GM12878 (cell line): Measurements from ENCODE around the gene THADA. TPM values are rescaled to one million over a fixed set of nuclear protein-coding genes. Genes with fewer than 3 reads are reported as not detected.

ENCODE experiments used
- ATAC-seq: fragments of 200-7000 bp; cut with Tn5 transposase; 3 replicates; pipeline ENCODE4 v1.9.1; 2020; ENCODE audit warnings: mild to moderate bottlenecking, moderate library complexity
- BruUV-seq: library from RNA; stranded (reverse); fragments of 400-500 nt; replicated peaks from 2 replicates; lab custom pipeline; 2021; lab: Mats Ljungman, UMichigan
- CTCF ChIA-PET: fragments of 300-600 bp; sonication (Branson Sonifier 250); formaldehyde crosslinking; extraction: SDS; loops from one replicate; lab custom pipeline; 2021; ENCODE audit warnings: inconsistent platforms; lab: Yijun Ruan, JAX
- POLR2A ChIA-PET: fragments of 350-600 bp; formaldehyde crosslinking; extraction: SDS; loops from one replicate; lab custom pipeline; 2021; ENCODE audit warnings: inconsistent platforms; lab: Charles Lee
- RAD21 ChIA-PET: fragments of 300-600 bp; sonication (Branson Sonifier 250); formaldehyde crosslinking; loops from one replicate; lab custom pipeline; 2023; ENCODE audit warnings: antibody characterized with exemption; ENCODE audit not compliant: unreplicated experiment; lab: Charles Lee
- SMC1A ChIA-PET: fragments of 300-600 bp; sonication (Branson Sonifier 250); formaldehyde crosslinking; loops from one replicate; lab custom pipeline; 2023; ENCODE audit not compliant: unreplicated experiment, uncharacterized antibody; lab: Charles Lee
- DNase-seq: peaks from one replicate; pipeline ENCODE4 v3.0.0-alpha.2; 2011; ENCODE audit warnings: low read depth, low spot score
- FAIRE-seq: peaks from 3 replicates; lab custom pipeline; 2011; peaks lifted over from hg19 to GRCh38; lab: Jason Lieb, UNC
- H2AFZ ChIP-seq: 2 replicates; pipeline ENCODE4 v1.6.0; 2011; ENCODE audit warnings: low read depth, low read length, control low read depth; ENCODE audit not compliant: control insufficient read depth
- H3K27ac ChIP-seq: 2 replicates; pipeline ENCODE4 v1.5.1; 2011; ENCODE audit warnings: control low read depth; ENCODE audit not compliant: control insufficient read depth, insufficient read depth
- H3K27me3 ChIP-seq, 2 experiments: replicated peaks in 1 of 2; 2 replicates each; pipeline versions ENCODE4 v1.6.0 to v1.6.1; 2011; ENCODE audit warnings: low read length in 1 of 2; ENCODE audit not compliant: control insufficient read depth in 2 of 2, insufficient read depth in 2 of 2
- H3K36me3 ChIP-seq, 2 experiments: 2 replicates each; pipeline ENCODE4 v1.5.1; 2011; ENCODE audit warnings: low read length in 1 of 2; ENCODE audit not compliant: control insufficient read depth in 2 of 2, insufficient read depth in 2 of 2
- H3K4me1 ChIP-seq: 2 replicates; pipeline ENCODE4 v1.6.1; 2011; ENCODE audit warnings: mild to moderate bottlenecking, low read length, moderate library complexity, mixed read lengths; ENCODE audit not compliant: control insufficient read depth, insufficient read depth
- H3K4me2 ChIP-seq: 2 replicates; pipeline ENCODE4 v1.6.0; 2011; ENCODE audit warnings: control low read depth; ENCODE audit not compliant: control insufficient read depth, insufficient read depth
- H3K4me3 ChIP-seq: fragments of 200-600 bp; sonication (generic); 2 replicates; pipeline ENCODE4 v1.5.1; 2016
- H3K79me2 ChIP-seq: 2 replicates; pipeline ENCODE4 v1.6.0; 2011; ENCODE audit warnings: low read length; ENCODE audit not compliant: control insufficient read depth, insufficient read depth
- H3K9ac ChIP-seq: 2 replicates; pipeline ENCODE4 v1.8.0; 2011; ENCODE audit warnings: low read length, control low read depth, mixed read lengths; ENCODE audit not compliant: control insufficient read depth, insufficient read depth
- H3K9me3 ChIP-seq: replicated peaks from 3 replicates; pipeline ENCODE4 v1.5.1; 2011; ENCODE audit warnings: mild to moderate bottlenecking, low read length; ENCODE audit not compliant: control insufficient read depth, insufficient read depth
- H4K20me1 ChIP-seq: 2 replicates; pipeline ENCODE4 v1.6.0; 2011; ENCODE audit not compliant: control insufficient read depth, insufficient read depth
- BCL3 ChIP-seq: IDR thresholded peaks from 2 replicates; pipeline ENCODE4 v1.6.1; 2011; ENCODE audit warnings: borderline replicate concordance, low read depth, mild to moderate bottlenecking, moderate library complexity, low read length; ENCODE audit not compliant: insufficient read depth, poor library complexity, severe bottlenecking
- FOXM1 ChIP-seq: IDR thresholded peaks from 2 replicates; pipeline ENCODE4 v1.6.1; 2012; ENCODE audit warnings: low read depth, mild to moderate bottlenecking, inconsistent platforms, low read length, moderate library complexity
- IRF3 ChIP-seq: fragments of 450-650 bp; IDR thresholded peaks from 2 replicates; pipeline ENCODE4 v1.6.1; 2014; ENCODE audit warnings: mild to moderate bottlenecking
- JUNB ChIP-seq: IDR thresholded peaks from 2 replicates; pipeline ENCODE4 v1.6.1; 2016; ENCODE audit warnings: antibody characterized with exemption, mild to moderate bottlenecking
- NFIC ChIP-seq: IDR thresholded peaks from 2 replicates; pipeline ENCODE4 v1.6.1; 2012; ENCODE audit warnings: low read depth, mild to moderate bottlenecking, inconsistent platforms, low read length, moderate library complexity
- STAT1 ChIP-seq: fragments of 450-650 bp; conservative IDR thresholded peaks from 2 replicates; pipeline ENCODE4 v1.6.1; 2014; ENCODE audit warnings: antibody characterized with exemption, mild to moderate bottlenecking
- WGBS: methylation state at CpG from one replicate; pipeline ENCODE4 v1.1.6; 2016; ENCODE audit warnings: low lambda C conversion rate; ENCODE audit not compliant: insufficient replicate concordance, insufficient coverage; ENCODE audit errors: missing lambda C conversion rate; 5-methylcytosine and 5-hydroxymethylcytosine counted together
- in situ Hi-C: fragments of 300-500 bp; cut with MboI; formaldehyde crosslinking; loops from 9 replicates; pipeline ENCODE4 v1.14.3; 2018; ENCODE audit warnings: mixed read lengths
- intact Hi-C: fragments of 100-400 bp; cut with micrococcal nuclease; formaldehyde crosslinking; loops from one replicate; pipeline ENCODE4 v1.14.2; 2022; ENCODE audit not compliant: unreplicated experiment
- polyA plus RNA-seq, 11 experiments: library from polyadenylated mRNA; depleted of rRNA in 4 of 11; unstranded in 6 of 11; stranded (reverse) in 5 of 11; fragments of >200 nt; fragmentation: Nextera tagmentation in 4 of 11; fragmentation: Illumina TruSeq in 1 of 11; extraction: Ambion mirVana in 4 of 11; extraction: Trizol in 1 of 11; gene quantifications; 1 replicate in 1 of 11; 2 replicates in 10 of 11; pipeline versions ENCODE4 v1.2.1 to v1.2.3, GENCODE V29; 2011 to 2016; ENCODE audit warnings: inconsistent platforms in 2 of 11, missing spikeins in 2 of 11, low read depth in 1 of 11
- total RNA-seq, 4 experiments: library from RNA; depleted of rRNA in 3 of 4; stranded (reverse); fragments of >200 nt in 3 of 4; fragmentation: Illumina TruSeq in 1 of 4; extraction: Trizol in 1 of 4; gene quantifications; 2 replicates each; pipeline versions ENCODE4 v1.2.1 to v1.2.3, GENCODE V29; 2013 to 2021

THADA gene
- total and polyA plus RNA-seq, 10 of the 15 experiments (the other 5 are each of a cell fraction or from before 2014, with no cell fraction given): 14.6 to 33.2 (median 23.2) TPM

- TF ChIP-seq IRF3: no peak
These were observed 53.4 kb downstream of the THADA start (continued) for GRCh38 chr2:43542285-43542933.

GRCh38 chr2:43541165-43541564 is 54.7 kb downstream of the THADA start:
- 51% methylated on average over 6 of the region's 6 CpGs for WGBS

More at GRCh38 chr2:43541165-43541564, 54.7 kb downstream of the THADA start:
- BruUV-seq: no TSS peak
- TF ChIP-seq FOXM1 (0 out of 2 replicates have a peak, but pooled peaks have one; percentile 29), NFIC (0 out of 2 replicates have a peak, but pooled peaks have one; percentile 30), JUNB (peak; percentile 68), STAT1 (no peak), BCL3 (no peak)
- TF ChIP-seq, all 136 proteins: peak for 3
- Histone ChIP-seq H3K4me3 (no peak overlapping the region), H4K20me1 (no peaks in the 10 kb centered on the region), H3K27me3 (no peaks in the 10 kb centered on the region), H3K36me3 (no peaks in the 10 kb centered on the region; a peak in 1 of 4 replicates), H2AFZ (no peak overlapping the region), H3K9me3 (no peaks in the 10 kb centered on the region), H3K9ac (no peak overlapping the region), H3K79me2 (no peaks in the 10 kb centered on the region), H3K27ac (no peak overlapping the region), H3K4me2 (no peak overlapping the region), H3K4me1 (no peaks in the 10 kb centered on the region)
- CTCF ChIA-PET: interaction anchor here (0.6 to 6.7 kb wide), 40 partner anchors 9 to 713 kb away, joined by 3 to 60 read pairs (median 5); no protein-coding TSS in a partner anchor
- SMC1A ChIA-PET: interaction anchor here (0.6 to 6.7 kb wide), 41 partner anchors 11 to 713 kb away, joined by 3 to 47 read pairs (median 4); partner anchors contain the start of gene THADA
- POLR2A ChIA-PET: interaction anchor here (0.7 kb wide), 1 partner anchor 18 kb away, joined by 3 read pairs; no protein-coding TSS in a partner anchor
- intact Hi-C loops: loop anchor here (2.0 to 5.0 kb wide), 3 partner anchors 50 to 414 kb away; partner anchors contain the start of gene ZFP36L2
- DNase-seq (no peak), ATAC-seq (no peak), FAIRE-seq (no peak)
- in situ Hi-C loops: no loop called here
- RAD21 ChIA-PET: interaction anchor here (0.6 to 2.9 kb wide), 15 partner anchors 13 to 737 kb away, joined by 3 to 25 read pairs (median 4); no protein-coding TSS in a partner anchor
